CD4-positive, alpha-beta T cell treated with Interleukin-21 for 1 hour (primary cell): ENCODE results near the gene ADGRF5.
"Not testable (repeated sequence)": the region's sequence is repeated elsewhere in the genome, so short reads cannot be mapped to it uniquely, and the experiment has no call there.

Experiments
- DNase-seq: peaks from one replicate; pipeline ENCODE4 v3.0.0-alpha.2; 2020

ADGRF5 gene

DNA sequence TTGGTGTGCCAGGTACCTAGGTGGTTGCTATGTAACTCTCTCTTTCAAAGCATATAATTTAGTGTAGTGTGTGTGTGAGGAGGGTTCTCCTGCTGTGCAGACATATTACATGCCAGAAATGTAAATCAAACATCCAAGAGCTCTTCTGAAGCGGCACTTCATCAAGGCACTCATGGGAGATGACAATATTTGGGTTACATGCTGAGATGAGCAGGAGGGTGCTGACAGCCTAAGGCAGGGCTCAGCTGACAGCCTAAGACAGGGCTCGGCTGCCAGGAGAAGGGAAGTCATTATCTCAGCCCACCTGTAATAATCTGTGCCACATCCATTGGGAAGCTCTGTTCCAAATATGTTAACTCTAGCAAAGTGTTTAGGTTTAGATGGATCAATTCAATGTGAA, 39.1 kb downstream of the ADGRF5 start:
- DNase-seq: no peak

DNA sequence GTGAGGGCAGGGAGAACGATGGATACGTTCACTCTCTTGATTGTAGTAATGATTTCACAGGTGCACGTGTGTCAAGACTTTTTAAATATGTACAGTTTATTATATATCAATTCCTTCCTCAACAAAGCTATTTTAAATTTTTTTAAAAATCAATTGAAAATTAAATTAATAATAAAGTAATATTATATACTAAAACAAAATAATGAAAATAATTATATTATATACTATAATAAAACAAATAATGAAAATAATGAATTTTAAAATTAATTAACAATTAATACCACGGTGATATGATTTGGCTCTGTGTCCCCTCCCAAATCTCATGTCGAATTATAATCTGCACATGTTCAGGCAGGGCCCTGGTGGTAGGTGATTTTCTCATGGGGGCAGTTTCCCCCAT, 42.7 kb downstream of the ADGRF5 start:
- DNase-seq: no peak

DNA sequence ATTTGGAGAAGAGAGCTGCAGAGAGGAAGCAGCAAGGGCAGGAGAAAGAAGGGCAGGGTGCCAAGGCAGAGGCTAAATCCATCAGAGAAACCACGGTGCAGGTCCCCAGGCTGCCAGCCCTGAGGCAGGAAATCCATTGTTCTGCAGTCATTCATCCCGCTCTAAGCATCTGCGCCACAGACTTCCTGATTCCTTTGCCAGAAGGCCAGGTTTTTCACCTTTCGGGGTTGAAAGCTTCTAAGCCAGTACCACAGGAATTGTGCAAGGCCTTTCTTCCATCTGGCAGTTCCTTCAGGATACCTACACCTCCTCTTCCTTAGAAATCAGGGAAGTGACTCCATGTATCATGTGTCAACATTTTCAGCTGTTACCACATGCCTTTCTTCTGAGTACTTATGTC, 45.6 kb downstream of the ADGRF5 start:
- DNase-seq: no peak

DNA sequence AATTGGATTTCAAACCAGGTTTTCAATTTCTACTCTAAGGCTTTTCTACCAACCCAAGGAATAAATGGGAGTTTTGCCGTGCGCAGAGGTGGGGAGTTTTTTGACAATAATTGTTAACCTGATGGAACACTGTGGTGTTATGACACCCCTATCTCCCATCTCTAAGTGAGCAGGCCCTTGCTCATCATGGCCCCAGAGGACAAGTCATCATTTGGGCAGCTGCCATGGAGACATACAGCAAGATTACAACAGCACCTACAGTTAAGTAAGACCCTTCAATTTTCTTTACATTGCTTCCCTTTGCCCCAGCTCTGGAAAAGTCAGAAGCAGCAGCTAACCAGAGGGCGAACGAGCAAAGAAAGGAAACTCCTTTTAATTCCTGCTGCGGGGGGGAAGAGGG, 54.3 kb downstream of the ADGRF5 start:
- no peak for DNase-seq

DNA sequence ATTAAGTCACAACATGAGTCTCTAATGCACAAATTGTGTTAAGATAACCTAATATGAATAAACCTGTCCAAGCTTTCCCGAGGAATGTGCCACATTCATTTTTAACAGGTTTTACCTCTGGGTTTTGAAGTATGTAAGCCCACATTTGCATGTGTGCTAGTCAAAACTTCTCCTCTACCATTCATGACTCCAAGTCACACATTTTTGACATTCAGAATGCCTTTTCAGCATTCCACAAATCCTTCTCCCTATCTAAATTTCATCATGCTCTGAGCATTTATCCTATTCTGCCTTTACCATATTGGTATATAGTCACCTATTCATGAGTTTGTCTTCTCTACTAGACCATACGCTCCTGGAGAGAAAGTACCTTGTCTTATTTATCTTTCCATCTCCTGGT, 56.5 kb downstream of the ADGRF5 start:
- DNase-seq: no peak

DNA sequence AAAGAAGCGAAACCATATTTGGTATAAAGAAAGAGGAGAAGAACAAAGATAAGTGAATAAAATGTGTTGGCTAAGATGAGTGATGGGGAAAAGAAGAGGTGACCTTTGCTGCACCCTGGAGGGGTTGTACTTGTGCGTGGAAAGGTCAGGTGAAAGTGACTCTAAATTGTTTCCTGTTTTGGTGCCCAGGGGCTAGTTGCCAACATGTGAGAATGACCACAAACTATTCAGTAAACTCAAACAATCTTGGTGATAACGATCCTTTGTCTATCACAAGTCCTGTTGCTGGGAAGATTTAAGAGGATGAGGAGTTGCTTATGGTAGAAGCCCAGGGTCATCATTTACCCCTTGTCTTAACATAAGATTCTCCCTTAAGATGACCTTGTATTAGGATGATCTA, 57.9 kb downstream of the ADGRF5 start:
- no peak for DNase-seq

DNA sequence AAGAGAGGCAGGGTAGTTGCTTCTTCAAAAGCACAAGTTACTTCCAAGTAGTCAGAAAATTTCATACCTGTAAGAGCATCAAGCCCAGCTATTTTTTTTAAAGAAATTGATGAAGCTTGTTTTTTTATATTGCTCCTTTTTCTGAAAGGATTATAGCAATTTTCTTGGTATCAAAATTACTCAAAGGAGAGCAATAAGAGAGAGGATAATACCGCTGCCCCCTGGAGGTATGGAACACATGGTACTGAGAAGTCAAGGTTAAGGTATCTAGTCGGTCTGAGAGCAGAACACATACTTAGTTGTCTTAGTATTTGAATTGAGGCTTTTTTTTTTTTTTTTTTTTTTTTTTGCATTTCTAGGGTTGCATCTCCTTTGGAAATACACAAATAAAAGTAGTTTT, 59.4 kb downstream of the ADGRF5 start:
- DNase-seq: no peak

DNA sequence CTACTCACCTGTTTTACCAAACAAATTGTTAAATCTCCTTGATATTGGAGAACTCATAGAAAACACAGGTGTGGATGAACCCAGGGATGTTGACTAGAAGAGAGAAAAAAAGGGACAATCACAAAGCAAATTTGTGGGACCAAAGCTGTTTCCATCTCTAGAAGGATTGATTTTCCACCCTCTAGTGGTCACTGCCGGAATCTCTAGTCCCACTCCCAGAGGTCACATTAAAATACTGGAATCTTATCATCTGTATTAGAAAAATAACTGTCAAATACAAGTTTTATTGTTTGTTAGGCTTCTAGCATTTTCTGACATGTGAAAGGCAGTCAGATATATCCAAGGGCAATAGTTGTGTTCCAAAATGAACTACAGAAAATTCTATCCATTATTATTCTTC, 65.8 kb downstream of the ADGRF5 start:
- peak; percentile 3 for DNase-seq

DNA sequence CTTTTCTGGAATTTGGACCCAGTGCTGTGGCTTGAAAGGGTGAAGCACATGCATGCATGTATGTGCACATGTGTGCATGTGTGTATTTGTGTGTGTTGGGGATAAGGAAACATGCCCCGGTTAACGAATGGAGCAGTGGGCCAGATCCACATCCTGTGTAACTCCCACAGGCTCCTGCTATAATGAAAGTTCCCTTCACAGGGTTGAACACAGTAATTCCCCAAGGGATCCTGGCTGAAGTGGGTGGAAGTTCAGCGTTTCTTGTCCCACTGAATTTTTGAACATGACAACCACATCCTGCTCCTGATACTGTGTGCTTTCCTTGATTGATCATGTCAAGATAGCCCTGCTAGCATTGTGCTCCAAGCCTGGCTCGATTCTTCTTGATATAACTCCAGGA, 70.2 kb downstream of the ADGRF5 start:
- not testable (repeated sequence) for DNase-seq

DNA sequence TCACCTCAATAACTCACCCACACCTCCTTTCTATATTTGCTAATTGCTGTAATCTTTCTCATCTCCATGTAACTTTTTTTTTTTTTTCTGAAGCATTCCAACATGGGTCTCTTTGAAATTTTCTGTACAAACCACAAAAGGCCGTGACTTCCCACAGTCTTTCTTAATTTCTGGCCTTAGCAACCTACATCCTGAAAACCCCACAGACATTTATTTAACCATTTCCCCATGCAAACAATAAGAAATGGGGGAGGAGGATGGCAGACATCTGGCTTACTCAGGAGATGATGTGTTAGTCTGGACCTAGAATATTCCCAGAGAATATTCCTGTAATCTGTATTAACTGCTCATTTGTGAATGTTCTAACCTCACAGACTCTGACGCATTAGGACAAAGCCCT, 70.9 kb downstream of the ADGRF5 start:
- no peak for DNase-seq

DNA sequence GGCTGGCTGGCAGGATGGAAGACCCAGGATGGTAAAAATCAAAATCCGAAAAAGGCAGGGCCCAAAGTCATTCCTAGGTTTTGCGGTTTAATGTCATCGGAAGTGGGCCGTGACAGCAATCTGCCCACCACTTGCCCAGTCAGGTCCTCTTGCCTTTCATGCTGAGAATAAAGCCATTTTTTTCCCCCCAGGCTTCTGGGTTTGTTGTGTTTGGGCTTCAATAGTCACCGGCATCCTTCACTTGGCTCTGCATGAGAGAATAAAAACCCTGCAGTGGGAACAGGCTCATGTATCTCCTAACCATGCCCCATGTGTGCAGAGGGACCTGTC, 72.4 kb downstream of the ADGRF5 start:
- DNase-seq: no peak

DNA sequence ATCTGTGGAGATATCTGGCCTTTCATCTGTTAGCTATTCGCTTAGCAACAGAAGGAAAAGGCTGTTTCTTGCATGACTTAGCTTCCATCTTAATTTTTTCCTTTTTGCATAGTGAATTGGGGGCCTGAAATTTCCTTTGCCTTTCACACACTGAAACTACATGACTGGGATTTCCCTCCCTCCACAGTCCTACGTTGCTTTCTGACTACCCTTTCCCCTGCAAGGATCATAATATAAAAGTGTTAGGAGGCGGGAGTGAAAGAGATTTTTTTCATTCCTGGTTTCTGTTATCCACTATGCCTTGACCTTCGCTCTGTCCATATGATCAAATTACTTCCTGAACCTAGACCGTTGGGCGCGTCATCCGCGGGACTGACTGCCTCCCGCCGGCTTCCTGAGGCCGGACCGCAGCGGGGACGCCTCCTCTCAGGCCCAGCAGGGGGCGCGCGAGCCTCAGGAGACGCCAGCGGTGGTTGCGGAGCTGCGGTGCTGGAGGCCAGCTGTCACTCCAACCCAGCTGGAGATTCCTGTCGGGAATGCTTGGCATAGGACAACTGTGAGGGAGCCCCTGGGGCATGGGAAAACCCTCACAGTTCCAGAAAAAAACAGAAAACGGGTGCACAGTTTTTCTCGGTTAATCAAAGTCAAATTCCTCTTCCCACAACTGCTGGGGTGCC, 72.9 kb downstream of the ADGRF5 start:
- peak; percentile 37 for DNase-seq

DNA sequence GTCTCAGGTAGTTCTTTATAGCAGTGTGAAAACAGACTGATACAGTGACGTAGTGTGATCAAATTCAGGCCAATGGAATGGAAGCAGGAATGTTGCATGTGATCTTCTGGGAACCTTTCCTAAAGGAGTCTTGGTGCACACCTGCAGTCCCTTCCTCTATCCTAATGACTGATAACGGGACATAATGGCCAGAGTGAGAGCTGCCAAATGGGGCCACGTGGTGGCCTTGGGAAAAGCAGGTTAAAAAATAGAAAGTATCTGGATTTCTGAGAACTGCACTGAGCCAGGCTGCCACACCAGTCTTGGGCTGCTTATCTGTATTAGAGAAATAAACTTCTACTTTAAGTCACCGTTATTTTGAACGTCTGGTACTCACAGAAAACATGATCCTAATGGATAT, 76.6 kb downstream of the ADGRF5 start:
- no peak for DNase-seq

DNA sequence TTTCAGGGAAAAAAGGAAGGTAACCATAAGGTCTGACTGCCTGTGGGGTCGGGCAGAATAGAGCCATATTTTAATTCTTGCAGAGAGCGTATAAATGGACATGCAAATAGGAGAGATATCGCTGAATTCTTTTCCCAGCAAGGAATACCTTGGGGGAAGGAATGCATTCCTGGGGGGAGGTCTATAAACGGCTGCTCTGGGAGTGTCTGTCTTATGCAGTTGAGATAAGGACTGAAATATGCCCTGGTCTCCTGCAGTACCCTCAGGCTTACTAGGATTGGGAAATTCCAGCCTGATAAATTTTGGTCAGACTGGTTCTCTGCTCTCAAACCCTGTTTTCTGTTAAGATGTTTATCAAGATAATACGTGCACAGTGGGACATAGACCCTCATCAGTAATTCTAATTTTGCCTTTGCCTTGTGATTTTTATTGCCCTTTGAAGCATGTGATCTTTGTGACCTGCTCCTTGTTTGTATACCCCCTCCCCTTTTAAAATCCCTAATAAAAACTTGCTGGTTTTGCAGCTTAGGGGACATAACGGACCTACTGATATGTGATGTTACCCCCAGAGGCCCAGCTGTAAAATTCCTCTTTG, 79.4 kb downstream of the ADGRF5 start:
- not testable (repeated sequence) for DNase-seq

DNA sequence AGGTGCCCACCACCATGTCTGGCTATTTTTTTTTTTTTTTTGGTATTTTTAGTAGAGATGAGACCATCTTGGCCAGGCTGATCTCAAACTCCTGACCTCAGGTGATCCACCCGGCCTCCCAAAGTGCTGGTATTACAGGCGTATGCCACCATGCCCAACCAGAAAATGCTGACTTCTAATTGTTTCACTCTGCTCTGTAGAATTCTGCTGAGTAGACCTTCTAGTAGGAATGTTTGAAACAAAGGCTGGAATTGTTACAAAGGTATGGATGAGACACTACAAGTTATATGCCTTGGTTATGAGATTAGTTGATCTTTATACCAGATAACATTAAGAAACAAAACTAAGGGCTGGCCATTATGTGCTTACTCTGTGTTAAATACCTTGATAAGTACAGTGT, 83.7 kb downstream of the ADGRF5 start:
- no peak for DNase-seq

DNA sequence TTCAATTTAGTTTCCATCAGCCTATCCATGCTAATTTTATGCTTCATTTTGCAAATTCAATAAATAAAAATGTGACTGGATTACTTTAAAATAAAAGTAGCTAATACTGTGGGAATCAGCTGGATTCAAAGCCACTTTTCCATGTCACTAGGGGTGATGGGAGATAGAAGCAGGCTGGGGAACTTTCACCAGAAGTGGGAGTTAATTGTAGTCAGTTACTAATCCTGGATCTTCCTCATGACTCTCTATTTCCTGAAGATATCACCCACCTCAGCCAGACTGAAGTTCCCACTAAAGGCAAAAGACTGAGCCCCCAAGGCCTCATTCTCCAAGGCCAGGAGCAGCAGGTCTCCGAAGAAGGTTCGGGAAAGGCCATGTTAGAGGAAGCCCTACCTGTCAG, 86.7 kb downstream of the ADGRF5 start:
- DNase-seq: not testable (repeated sequence)

DNA sequence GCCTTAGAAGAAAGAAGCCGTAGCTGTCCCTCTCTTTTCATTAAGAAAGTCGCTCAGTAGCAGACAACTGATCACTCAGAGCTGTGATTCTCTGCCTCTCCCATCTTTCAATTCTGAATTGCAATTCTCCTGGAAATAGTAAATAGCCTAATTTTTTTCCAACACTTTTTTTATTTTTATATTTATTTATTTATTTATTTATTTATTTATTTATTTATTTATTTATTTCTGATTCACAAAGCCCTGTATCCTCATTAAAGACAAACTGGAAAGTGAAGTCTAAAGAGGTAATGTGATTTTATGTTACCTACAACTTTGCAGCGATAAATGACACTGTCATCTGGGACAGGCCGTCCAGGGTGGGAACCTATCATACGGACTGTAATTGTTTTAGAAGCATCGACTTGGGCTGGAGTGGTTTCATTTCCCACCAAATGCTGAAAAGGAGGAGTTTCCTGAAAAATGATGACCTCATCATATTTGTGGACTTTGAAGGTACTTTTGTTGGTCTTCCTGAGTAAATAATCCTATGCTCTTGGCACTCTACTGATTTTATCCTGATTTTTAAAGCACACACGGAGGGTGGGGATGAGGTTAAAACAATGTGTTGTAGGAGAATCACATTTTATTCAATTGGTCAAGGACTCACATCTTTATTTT, 87.4 kb downstream of the ADGRF5 start:
- not testable (repeated sequence) for DNase-seq

DNA sequence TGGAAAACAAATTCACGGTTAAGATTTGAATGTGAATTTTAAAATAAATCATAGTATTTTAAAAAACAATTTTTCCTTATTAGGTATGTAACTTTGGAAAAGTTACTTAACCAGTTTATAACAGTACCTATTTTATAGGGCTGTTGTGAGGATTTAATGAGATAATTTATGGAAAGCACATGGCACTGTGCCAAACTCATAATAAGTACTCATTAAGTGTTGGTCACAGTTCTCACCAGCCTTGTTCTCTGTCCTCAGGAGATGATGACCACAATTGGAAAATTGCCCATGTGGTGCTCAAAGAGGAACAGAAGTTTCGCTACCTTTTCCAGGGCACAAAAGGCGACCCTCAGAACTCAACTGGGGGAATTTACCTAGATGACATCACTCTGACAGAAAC, 88.9 kb downstream of the ADGRF5 start:
- no peak for DNase-seq

DNA sequence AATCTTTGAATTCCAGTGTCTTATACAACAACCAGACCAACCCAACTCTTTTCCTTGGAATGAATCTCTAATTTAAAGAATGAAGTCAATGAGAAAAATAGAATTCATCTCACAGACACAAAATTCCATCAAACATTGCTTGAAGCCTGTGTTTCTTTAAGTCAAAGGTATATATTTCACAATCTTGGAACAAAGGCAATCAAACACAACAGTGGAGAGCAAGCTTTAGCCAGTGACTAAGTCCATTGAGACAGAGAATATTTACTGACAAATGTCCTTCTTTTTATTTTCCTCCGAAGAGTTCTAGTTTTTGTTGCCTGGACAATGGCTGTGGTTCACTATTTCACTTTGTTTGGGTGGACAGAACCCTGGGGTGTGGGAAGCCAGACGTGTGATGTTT, 92.8 kb downstream of the ADGRF5 start:
- no peak for DNase-seq

DNA sequence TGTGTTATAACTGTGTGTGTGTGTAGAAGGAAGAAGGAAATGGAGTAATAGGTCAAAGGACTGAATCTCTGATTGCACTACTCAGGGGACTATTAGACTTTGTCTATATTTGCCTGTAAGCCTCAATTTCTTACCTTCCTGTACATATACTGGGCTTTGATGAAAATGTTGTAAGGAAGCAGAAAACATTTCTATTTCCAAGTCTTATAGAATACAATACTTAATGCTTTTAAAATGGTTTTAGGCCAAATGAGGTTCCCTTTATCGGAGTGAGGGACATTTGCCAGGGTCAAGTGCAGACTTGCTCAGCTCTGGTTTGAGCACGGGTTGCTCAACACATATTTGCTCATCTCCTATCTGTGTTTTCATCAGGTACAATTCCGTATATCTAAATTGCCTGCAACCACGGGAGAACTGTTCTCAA, 100.3 kb downstream of the ADGRF5 start:
- no peak for DNase-seq

DNA sequence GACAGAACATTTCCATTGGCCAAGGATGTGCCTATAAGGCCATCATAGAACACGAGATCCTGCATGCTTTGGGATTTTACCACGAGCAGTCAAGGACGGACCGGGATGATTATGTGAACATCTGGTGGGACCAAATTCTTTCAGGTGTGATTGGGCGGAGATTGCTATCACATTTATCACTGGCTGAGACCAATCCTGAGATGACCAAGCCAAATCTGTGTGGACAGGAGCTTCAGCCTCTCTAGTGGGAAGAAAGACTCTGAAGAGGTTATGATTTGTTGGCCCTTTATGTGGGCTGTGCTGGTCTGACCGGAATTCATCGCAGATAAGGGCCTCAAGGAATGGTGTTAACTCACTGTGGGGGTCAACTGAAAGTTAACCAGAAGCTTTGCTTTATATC, 102.2 kb downstream of the ADGRF5 start:
- DNase-seq: no peak

DNA sequence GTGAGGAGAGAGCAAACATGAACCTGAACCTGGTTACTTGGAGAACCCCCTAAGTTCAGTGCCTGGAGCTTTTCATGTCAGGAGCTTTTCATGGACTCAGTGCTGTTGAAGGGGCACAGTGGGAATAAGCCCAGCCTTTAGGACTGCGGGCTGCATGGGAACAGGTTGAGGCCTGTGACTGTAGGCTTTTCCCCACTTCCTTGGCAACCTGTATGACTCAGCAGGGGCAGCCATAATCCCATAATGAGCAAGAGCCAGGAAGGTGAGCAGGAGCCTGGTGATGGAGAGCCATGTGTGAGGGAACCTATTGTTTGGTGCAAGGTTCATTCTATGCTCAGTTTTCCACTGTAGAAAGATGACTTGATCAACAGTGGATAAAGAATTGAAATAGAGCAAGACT, 105.1 kb downstream of the ADGRF5 start:
- DNase-seq: no peak

DNA sequence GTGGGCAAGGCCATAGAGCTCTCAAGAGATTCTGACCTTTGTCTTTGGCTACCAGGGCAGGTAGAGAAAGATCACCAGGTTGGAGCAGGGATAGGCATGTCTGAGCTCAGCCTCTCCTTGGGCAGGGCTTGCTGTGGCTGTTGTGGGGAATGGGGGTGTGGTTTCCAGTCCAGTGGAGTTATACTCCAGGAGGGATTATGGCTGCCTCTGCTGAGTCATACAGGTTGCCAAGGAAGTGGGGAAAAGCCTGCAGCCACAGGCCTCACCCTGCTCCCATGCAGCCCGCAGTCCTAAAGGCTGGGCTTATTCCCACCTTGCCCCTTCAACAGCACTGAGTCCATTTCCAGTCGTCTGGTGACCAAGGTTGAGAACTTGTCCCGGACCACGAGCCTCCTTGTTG, 106.6 kb downstream of the ADGRF5 start:
- DNase-seq: no peak

DNA sequence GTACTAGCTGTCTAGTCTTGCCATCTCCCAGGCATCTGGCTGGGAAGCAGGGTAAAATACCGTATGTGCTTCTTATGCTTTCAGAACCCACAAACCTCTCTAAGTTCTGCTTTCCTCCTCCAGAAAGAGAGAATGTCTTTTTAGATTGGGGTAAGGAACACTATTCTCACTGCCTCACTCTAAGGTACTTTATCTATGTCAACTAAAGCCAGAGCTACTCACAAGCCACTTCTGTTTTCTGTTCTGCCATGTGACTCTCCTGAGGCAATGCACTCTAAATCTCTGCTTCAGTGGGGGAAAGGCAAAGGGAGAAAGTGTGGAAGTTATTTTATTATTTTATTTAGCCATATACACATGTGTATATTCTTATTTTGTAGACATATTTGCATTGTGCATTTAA, 112.9 kb downstream of the ADGRF5 start:
- no peak for DNase-seq
